H9 (cell line): ENCODE measurements around the gene SNX32. TPM values are rescaled to one million over a fixed set of nuclear protein-coding genes. Genes with fewer than 3 reads are reported as not detected.

Experiments used
- DNase-seq: peaks from one replicate; pipeline ENCODE4 v3.0.0-alpha.2; 2017
- H2AFZ ChIP-seq: one replicate; pipeline ENCODE4 v1.6.1; 2013; ENCODE audit warnings: mild to moderate bottlenecking, low read length, control low read depth, moderate library complexity
- H2AK5ac ChIP-seq: 2 replicates; pipeline ENCODE4 v1.6.1; 2013; ENCODE audit warnings: low read length, control low read depth, mixed read lengths; ENCODE audit not compliant: insufficient read length
- H2BK120ac ChIP-seq: one replicate; pipeline ENCODE4 v1.6.1; 2013; ENCODE audit warnings: low read depth, mild to moderate bottlenecking, low read length, control low read depth, inconsistent platforms; ENCODE audit not compliant: poor library complexity, severe bottlenecking
- H2BK12ac ChIP-seq: 2 replicates; pipeline ENCODE4 v1.6.1; 2013; ENCODE audit warnings: low read length, control low read depth, mixed read lengths, low read depth; ENCODE audit not compliant: insufficient read length
- H2BK15ac ChIP-seq: 2 replicates; pipeline ENCODE4 v1.6.1; 2013; ENCODE audit warnings: low read depth, low read length, control low read depth
- H2BK20ac ChIP-seq: one replicate; pipeline ENCODE4 v1.6.1; 2013; ENCODE audit warnings: low read depth, mild to moderate bottlenecking, low read length, control low read depth, inconsistent platforms; ENCODE audit not compliant: poor library complexity, severe bottlenecking
- H2BK5ac ChIP-seq: 2 replicates; pipeline ENCODE4 v1.6.1; 2013; ENCODE audit warnings: low read length, control low read depth, mixed read lengths; ENCODE audit not compliant: insufficient read length
- H3K14ac ChIP-seq: 2 replicates; pipeline ENCODE4 v1.6.1; 2013; ENCODE audit warnings: low read length, control low read depth; ENCODE audit not compliant: insufficient read depth
- H3K18ac ChIP-seq: 2 replicates; pipeline ENCODE4 v1.6.1; 2013; ENCODE audit warnings: low read depth, mild to moderate bottlenecking, mixed read lengths, low read length, control low read depth; ENCODE audit not compliant: insufficient read length
- H3K23ac ChIP-seq: 2 replicates; pipeline ENCODE4 v1.6.1; 2013; ENCODE audit warnings: low read length, control low read depth, mixed read lengths, low read depth; ENCODE audit not compliant: insufficient read length
- H3K23me2 ChIP-seq: 2 replicates; pipeline ENCODE4 v1.6.1; 2013; ENCODE audit warnings: low read depth, mild to moderate bottlenecking, mixed read lengths, low read length, control low read depth; ENCODE audit not compliant: insufficient read length, poor library complexity, severe bottlenecking
- H3K27ac ChIP-seq: 2 replicates; pipeline ENCODE4 v1.5.1; 2013; ENCODE audit warnings: low read length, control low read depth, mixed read lengths, low read depth; ENCODE audit not compliant: insufficient read length
- H3K27me3 ChIP-seq: 2 replicates; pipeline ENCODE4 v1.6.1; 2013; ENCODE audit warnings: low read length, control low read depth, inconsistent platforms; ENCODE audit not compliant: insufficient read depth
- H3K4ac ChIP-seq: 2 replicates; pipeline ENCODE4 v1.6.1; 2013; ENCODE audit warnings: low read depth, mild to moderate bottlenecking, control low read depth, inconsistent platforms, low read length, moderate library complexity
- H3K4me1 ChIP-seq: 2 replicates; pipeline ENCODE4 v1.6.1; 2013; ENCODE audit warnings: low read length, control low read depth, inconsistent platforms; ENCODE audit not compliant: insufficient read depth
- H3K4me2 ChIP-seq: 2 replicates; pipeline ENCODE4 v1.6.1; 2013; ENCODE audit warnings: low read length, control low read depth, mixed read lengths; ENCODE audit not compliant: insufficient read length, insufficient read depth
- H3K56ac ChIP-seq: 2 replicates; pipeline ENCODE4 v1.6.1; 2013; ENCODE audit warnings: low read depth, mild to moderate bottlenecking, mixed read lengths, low read length, control low read depth; ENCODE audit not compliant: insufficient read length
- H3K79me1 ChIP-seq: 2 replicates; pipeline ENCODE4 v1.6.1; 2013; ENCODE audit warnings: low read depth, mild to moderate bottlenecking, moderate library complexity, low read length, control low read depth, inconsistent platforms; ENCODE audit not compliant: insufficient read depth, poor library complexity, severe bottlenecking
- H3K79me2 ChIP-seq: 2 replicates; pipeline ENCODE4 v1.6.1; 2013; ENCODE audit warnings: low read length, control low read depth, inconsistent platforms; ENCODE audit not compliant: insufficient read depth
- H3K9ac ChIP-seq: 2 replicates; pipeline ENCODE4 v1.6.1; 2013; ENCODE audit warnings: low read length, control low read depth, mixed read lengths; ENCODE audit not compliant: insufficient read length; ENCODE audit errors: extremely low read depth
- H3K9me3 ChIP-seq: one replicate; pipeline ENCODE4 v1.6.1; 2013; ENCODE audit warnings: low read depth, low read length, inconsistent platforms; ENCODE audit not compliant: control insufficient read depth
- H3T11ph ChIP-seq: one replicate; pipeline ENCODE4 v1.6.1; 2013; ENCODE audit warnings: mild to moderate bottlenecking, low read length, control low read depth, inconsistent platforms
- H4K20me1 ChIP-seq: one replicate; pipeline ENCODE4 v1.6.1; 2013; ENCODE audit not compliant: control insufficient read depth, insufficient read length, insufficient read depth
- H4K5ac ChIP-seq: 2 replicates; pipeline ENCODE4 v1.6.1; 2013; ENCODE audit warnings: low read depth, mild to moderate bottlenecking, mixed read lengths, low read length, control low read depth; ENCODE audit not compliant: insufficient read length
- H4K8ac ChIP-seq: replicated peaks from 2 replicates; pipeline ENCODE4 v1.6.1; 2013; ENCODE audit warnings: low read length, control low read depth, mixed read lengths, low read depth; ENCODE audit not compliant: insufficient read length
- H4K91ac ChIP-seq: 2 replicates; pipeline ENCODE4 v1.6.1; 2013; ENCODE audit warnings: low read depth, mild to moderate bottlenecking, moderate library complexity, mixed read lengths, low read length, control low read depth; ENCODE audit not compliant: insufficient read length
- H3K27ac Mint-ChIP-seq, 3 experiments: 2 replicates in 2 of 3; 3 replicates in 1 of 3; pipeline ENCODE4 v1.8.0; 2020 to 2021; ENCODE audit warnings: mixed read lengths in 3 of 3, mild to moderate bottlenecking in 1 of 3, moderate library complexity in 1 of 3
- H3K27me3 Mint-ChIP-seq: 2 replicates; pipeline ENCODE4 v1.8.0; 2021; ENCODE audit warnings: low read depth, mild to moderate bottlenecking, moderate library complexity, mixed read lengths
- H3K36me3 Mint-ChIP-seq, 3 experiments: 2 replicates in 2 of 3; 3 replicates in 1 of 3; pipeline ENCODE4 v1.8.0; 2020 to 2021; ENCODE audit warnings: low read depth in 3 of 3, mixed read lengths in 3 of 3; ENCODE audit not compliant: insufficient read depth in 1 of 3
- H3K4me1 Mint-ChIP-seq, 2 experiments: 2 replicates each; pipeline ENCODE4 v1.8.0; 2020; ENCODE audit warnings: mixed read lengths in 2 of 2
- H3K4me3 Mint-ChIP-seq, 2 experiments: 2 replicates in 1 of 2; 3 replicates in 1 of 2; pipeline ENCODE4 v1.8.0; 2020 to 2021; ENCODE audit warnings: mild to moderate bottlenecking in 2 of 2, mixed read lengths in 2 of 2, moderate library complexity in 1 of 2
- H3K9me3 Mint-ChIP-seq, 2 experiments: 2 replicates in 1 of 2; 3 replicates in 1 of 2; pipeline ENCODE4 v1.8.0; 2020; ENCODE audit warnings: mild to moderate bottlenecking in 2 of 2, mixed read lengths in 2 of 2, moderate library complexity in 1 of 2
- WGBS: extraction: QIAGEN DNeasy Blood & Tissue Kit; methylation state at CpG from one replicate; pipeline ENCODE4 v1.1.7; 2013; ENCODE audit warnings: missing lambda C conversion rate, low lambda C conversion rate, mixed read lengths; ENCODE audit not compliant: insufficient read length; ENCODE audit errors: extremely low coverage; 5-methylcytosine and 5-hydroxymethylcytosine counted together
- total RNA-seq: library from RNA; stranded (reverse); gene quantifications from 2 replicates; pipeline ENCODE4 v1.2.1, GENCODE V29; 2021
- TF ChIP-seq, protein P1 (sequence below): fragments of 200-600 bp; sonication (generic); conservative IDR thresholded peaks from 3 replicates; pipeline ENCODE4 v1.8.0; 2021; ENCODE audit warnings: antibody characterized with exemption, mild to moderate bottlenecking

SNX32 gene
- total RNA-seq, 1 experiment from 2014 or later, result 1.2 TPM

DNA sequence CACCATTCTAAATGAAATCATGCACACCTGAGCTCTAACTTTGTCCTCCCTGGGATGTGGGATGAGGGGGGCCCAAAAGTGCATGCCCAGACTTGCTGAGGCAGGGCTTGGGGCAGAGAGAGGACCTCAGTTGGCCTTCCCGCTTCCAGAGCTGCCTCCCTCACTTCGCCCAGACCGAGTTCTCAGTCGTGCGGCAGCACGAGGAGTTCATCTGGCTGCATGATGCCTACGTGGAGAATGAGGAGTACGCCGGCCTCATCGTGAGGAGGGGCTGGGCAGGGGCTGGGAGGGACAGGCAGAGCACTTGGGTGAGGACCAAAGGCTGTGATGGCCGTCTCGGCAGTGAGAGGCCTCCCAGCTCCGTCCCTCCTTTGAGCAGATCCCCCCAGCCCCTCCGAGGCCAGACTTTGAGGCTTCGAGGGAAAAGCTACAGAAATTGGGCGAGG lies 16.0 kb downstream of the SNX32 start:
- H3K4me3 Mint-ChIP-seq, result no peak overlapping the region; a peak in 1 of 5 replicates
- peaks cover 28 to 37% (median 29%) of the 10 kb centered on the region in 3 experiments for H3K36me3 Mint-ChIP-seq

More for the DNA sequence above, 16.0 kb downstream of the SNX32 start:
- peaks cover 3 to 7% of the 10 kb centered on the region in 2 experiments; a peak in 2 of 5 replicates for H3K9me3 Mint-ChIP-seq
- Histone ChIP-seq H2BK12ac (no peak overlapping the region), H2AK5ac (no peak overlapping the region), H3K79me2 (no peaks in the 10 kb centered on the region), H3K23ac (no peak overlapping the region), H3K4ac (no peak overlapping the region), H2BK15ac (no peak overlapping the region), H4K5ac (no peak overlapping the region), H3K27me3 (no peaks in the 10 kb centered on the region), H2BK20ac (no peak overlapping the region), H3K23me2 (no peaks in the 10 kb centered on the region), H3K9me3 (no peaks in the 10 kb centered on the region), H2BK5ac (no peak overlapping the region), H2BK120ac (no peak overlapping the region), H3K27ac (no peak overlapping the region), H4K8ac (no peak overlapping the region), H4K20me1 (no peaks in the 10 kb centered on the region), H3K4me2 (no peak overlapping the region), H4K91ac (no peak overlapping the region), H3K56ac (no peak overlapping the region), H3K9ac (no peak overlapping the region), H3K79me1 (no peaks in the 10 kb centered on the region), H3K14ac (no peak overlapping the region), H3K4me1 (no peaks in the 10 kb centered on the region), H2AFZ (no peak overlapping the region), H3K18ac (no peak overlapping the region), H3T11ph (no peak overlapping the region)
- no peak overlapping the region; a peak in 1 of 7 replicates for H3K27ac Mint-ChIP-seq
- no CpG with 5 or more reads among the region's 16 CpGs for WGBS
- DNase-seq, result no peak
- TF ChIP-seq, protein P1, sequence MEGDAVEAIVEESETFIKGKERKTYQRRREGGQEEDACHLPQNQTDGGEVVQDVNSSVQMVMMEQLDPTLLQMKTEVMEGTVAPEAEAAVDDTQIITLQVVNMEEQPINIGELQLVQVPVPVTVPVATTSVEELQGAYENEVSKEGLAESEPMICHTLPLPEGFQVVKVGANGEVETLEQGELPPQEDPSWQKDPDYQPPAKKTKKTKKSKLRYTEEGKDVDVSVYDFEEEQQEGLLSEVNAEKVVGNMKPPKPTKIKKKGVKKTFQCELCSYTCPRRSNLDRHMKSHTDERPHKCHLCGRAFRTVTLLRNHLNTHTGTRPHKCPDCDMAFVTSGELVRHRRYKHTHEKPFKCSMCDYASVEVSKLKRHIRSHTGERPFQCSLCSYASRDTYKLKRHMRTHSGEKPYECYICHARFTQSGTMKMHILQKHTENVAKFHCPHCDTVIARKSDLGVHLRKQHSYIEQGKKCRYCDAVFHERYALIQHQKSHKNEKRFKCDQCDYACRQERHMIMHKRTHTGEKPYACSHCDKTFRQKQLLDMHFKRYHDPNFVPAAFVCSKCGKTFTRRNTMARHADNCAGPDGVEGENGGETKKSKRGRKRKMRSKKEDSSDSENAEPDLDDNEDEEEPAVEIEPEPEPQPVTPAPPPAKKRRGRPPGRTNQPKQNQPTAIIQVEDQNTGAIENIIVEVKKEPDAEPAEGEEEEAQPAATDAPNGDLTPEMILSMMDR, result no peak
- H3K4me1 Mint-ChIP-seq, result peaks cover 9 to 14% of the 10 kb centered on the region in 2 experiments
- peaks cover 17% of the 10 kb centered on the region for H3K27me3 Mint-ChIP-seq
